NCI-H2227 treated with DMSO at 0.1 percent for 48 hours (cell line): ENCODE data around the gene TMC1.
"Not testable (repeated sequence)": the region's sequence is repeated elsewhere in the genome, so short reads cannot be mapped to it uniquely, and the experiment has no call there.

Source experiments
- DNase-seq: peaks from one replicate; lab custom pipeline; 2025; lab: John Stamatoyannopoulos, UW

TMC1 gene

DNA sequence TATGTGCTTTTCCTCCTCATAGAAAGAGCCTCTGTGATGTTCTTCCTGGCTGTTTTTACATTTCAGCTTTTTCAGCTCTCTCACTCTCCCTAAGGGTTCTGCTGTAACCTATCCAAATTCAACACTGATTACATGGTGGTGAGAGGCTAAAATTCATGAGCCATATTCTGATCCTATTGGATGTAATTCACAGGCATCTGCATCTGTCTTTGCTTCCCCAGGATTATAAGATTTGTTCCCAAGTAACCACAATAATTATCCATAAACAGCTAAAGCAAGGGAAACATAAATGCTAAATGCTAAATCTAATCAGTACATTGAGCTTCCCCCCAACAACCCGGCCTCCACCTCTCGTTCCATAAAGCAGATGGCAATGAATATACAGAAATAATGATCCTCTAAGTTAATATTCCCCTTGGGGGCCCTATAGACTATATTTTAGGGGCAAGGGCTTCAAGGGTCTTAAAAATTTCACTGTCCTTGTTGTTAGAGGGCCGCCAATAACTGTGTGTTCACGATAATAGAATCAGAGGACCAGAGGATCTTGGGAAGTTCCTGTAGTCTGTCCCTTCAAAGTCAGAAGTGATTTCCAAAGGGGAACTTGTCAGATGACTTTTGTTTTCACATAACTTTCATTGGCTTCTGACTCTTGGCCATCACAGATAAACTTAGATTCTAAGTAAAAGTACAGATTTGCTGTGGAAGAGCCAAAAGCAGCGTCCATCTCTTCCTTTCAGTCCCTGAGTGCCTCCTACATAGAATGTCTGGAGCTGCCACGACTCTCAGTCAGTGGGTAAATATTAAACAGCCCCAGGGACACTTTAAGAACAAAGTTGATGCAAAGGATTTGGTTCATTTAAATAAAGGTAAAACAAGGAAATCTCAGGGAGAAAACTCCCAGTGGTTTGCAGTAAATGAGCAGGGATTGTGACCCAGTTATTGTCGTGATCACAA lies 305.9 kb downstream of the TMC1 start:
- no peak for DNase-seq

DNA sequence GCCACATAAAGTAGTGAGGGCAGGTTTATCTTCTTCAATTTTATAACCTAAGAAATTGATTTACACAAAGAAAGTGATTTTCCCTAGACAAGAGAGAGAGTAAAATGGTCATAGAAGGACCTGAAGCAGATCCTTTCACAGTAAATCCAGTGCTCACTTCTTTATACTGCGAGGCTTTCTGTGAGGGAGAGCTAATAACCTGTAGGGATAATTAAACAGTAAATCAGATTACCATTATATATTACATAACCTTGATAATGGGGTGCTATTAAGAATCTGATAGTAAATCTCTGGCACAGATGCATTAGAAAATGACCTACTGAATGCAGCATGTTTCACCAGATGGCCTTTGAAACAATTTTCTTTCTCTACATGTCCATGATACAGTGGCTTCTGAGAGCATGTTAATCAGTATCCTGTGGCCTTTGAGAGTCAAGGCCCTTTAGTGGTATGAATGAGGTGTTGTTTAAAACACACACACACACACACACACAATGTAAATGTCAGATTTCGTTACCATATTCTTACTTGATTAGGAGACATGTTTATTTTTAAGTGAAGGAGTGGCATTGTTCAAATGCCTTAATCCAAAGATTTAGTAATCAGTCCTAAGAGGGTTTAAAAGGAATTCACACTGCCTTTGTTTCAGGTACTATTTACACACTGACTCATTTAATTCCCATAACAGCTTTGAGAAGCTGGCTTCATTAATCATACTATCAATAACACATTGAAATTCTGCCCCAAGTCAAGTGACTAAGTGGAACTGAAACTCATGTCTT lies 306.7 kb downstream of the TMC1 start:
- DNase-seq, result no peak

DNA sequence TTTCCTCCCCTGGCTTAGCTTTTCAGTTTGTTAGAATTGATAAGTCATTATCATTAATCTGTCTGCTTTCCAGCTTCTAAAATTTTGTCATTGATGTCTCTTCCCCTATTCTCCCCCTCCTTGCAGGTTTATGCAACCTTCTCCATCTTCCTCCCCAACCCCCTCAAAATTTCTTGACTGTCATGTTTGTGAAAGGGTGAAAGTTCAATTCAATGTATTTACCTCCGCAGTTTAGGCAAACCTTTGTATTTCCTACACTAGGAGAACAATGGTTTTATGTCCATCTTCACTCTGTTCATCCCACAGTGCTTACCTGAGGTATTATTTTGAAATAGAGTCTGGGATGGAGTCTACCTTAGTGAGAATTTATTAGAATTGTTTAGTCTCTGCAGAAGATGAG lies 313.6 kb downstream of the TMC1 start:
- DNase-seq, result no peak

DNA sequence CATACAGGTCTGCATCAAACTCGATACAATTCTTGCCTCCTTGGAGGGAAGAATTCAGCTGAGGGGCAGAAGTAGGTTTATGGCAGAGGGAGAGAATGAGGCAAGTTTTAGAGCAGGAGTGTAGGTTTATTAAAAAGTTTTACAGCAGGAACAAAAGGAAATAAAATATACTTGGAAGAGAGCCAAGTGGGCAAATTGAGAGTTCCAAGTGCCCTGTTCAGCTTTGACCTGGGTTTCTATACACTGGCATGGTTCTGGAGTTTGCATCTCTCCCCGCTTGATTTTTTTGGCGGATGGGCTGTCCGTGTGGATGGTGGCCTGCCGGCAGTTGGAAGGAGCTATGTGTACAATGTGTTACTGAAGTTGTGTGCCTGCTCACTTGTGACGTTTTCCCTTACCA lies 315.4 kb downstream of the TMC1 start:
- DNase-seq, result no peak

DNA sequence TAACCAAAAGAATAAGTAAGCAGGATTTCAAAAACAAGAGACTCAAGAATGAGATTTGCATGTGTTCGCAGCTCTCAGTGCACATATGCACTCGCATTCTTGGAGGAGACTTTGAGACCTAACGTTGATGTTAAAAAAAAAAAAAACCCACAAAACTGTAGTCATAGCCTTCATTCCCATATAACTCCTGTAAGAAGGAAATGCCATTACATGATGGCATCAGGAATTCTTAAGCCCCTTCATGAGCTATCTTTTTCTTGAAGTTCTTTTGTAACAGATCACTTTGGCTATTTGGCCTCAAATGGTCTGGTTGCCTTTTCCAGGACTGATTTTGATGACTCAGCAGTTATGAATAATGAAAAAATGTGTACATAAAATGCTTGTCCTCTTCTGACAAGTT lies 317.7 kb downstream of the TMC1 start:
- no peak for DNase-seq

DNA sequence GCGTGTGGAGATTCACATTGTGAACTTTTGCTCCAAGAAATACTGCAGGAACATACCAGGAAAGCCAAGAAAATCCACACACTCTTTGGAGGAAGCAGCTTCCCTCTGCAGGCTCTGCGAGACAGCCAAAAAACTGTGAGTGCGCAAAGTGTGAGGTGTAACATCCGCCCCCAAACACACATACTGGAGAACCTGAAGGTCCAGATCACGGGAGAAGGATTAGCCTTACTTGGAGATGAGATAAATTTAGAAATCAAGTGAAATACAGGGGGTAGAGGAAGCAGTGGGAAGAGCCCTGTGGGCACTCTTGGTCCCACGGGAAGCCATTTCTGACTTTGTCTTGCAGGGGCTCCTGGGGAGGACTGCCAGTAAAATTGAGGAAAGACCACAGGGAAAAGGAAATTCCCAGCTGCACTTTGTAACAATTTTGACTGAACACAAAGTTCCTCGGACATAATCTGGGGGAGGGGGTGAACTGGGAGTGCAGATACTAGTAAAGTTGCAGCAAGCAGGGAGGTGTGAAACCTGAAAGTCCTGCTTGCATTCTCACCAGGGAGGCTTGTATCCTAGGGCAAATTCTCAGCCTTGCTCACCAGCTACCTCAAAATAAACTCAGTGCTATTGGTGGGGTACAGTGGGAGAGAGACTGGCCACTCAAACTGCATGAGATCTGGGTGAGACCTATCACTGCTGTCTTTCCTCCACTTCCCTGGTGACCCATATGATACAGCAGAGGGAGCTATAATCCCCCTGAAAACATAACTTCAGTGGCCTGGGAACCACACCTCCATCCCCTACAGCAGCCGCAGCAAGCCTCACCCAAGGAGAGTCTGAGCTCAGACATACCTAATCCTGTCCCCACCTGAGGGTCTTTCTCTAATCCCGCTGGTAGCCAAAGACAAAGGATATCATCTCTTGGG lies 322.4 kb downstream of the TMC1 start:
- DNase-seq, result no peak

DNA sequence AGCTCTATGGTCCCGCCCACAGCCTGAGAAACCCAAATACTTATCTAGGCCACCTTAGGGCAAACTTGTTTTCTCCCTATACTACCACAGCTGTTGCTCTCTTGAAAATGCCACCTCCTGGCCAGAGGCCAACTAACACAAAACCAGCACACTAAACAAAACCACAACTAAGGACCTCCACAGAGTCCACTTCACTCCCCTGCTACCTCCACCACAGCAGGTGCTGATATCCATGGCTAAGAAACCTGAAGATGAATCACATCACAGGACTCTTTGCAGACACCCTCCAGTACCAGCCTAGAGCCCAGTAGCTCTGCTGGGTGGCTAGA lies 323.0 kb downstream of the TMC1 start:
- no peak for DNase-seq

DNA sequence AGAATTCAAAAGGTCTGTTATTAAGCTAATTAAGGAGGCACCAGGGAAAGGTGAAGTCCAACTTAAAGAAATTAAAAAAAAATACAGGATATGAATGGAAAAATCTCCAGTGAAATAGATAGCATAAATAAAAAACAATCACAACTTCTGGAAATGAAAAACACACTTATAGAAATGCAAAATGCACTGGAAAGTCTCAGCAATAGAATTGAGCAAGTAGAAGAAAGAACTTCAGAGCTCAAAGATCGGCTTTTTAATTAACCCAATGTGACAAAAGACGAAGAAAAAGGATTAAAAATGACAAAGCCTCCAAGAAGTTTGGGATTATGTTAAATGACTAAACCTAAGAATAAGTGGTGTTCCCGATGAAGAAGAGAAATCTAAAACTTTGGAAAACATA lies 323.6 kb downstream of the TMC1 start:
- not testable (repeated sequence) for DNase-seq

DNA sequence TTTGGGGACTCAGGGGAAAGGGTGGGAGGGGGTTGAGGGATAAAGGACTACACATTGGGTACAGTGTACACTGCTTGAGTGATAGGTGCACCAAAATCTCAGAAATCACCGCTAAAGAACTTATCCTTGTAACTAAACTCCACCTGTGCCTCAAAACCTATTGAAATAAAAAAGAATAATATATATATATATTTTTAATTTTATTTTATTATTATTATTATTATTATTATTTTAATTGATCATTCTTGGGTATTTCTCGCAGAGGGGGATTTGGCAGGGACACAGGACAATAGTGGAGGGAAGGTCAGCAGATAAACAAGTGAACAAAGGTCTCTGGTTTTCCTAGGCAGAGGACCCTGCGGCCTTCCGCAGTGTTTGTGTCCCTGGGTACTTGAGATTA lies 328.8 kb downstream of the TMC1 start:
- not testable (repeated sequence) for DNase-seq

DNA sequence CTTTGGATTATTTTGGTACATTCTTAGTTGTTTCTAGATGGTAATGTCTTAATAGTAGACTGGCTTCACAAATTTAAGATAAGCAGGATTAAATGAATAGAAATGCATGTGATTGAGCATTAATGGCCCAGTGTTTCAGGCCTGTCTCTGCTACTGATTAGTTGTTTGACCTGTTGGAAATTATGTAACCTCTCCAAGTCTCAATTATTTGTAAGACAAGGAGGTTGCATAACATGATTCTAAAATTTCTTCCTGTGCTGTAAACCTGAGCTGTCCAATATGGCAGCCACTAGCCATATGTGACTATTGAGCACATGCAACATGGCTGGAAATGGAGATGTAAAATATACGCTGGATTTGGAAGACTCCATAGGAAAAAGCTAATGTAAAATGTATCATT lies 333.9 kb downstream of the TMC1 start:
- no peak for DNase-seq

DNA sequence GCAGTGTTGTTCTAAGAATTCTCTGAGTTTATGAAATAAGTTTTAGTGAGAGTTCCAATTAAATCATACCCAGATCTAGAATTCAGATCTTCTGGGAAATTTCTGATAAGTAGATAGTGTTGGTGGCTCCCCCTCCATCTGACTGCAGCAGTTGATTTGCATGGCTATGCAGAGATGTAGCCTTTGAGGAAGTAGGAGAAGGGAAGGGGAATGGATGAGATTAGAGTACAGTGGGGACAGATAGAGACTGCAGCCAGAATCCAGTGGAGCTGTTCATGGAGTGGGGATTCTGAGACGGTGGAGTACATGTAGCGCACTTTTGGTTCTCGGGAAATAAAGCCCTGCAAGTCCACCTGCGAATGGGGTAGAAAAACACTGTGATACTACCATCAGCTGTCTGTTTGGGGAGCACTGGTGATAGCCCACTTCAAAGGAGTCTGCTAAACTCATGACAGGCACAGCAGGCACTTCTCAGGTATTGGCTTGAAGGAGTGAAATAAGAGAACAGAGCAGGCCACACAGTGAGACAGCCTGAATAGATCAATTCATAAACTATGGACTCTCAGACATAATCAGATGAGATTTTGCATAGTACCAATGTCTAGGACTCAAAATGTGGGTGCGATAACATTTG lies 334.6 kb downstream of the TMC1 start:
- no peak for DNase-seq

DNA sequence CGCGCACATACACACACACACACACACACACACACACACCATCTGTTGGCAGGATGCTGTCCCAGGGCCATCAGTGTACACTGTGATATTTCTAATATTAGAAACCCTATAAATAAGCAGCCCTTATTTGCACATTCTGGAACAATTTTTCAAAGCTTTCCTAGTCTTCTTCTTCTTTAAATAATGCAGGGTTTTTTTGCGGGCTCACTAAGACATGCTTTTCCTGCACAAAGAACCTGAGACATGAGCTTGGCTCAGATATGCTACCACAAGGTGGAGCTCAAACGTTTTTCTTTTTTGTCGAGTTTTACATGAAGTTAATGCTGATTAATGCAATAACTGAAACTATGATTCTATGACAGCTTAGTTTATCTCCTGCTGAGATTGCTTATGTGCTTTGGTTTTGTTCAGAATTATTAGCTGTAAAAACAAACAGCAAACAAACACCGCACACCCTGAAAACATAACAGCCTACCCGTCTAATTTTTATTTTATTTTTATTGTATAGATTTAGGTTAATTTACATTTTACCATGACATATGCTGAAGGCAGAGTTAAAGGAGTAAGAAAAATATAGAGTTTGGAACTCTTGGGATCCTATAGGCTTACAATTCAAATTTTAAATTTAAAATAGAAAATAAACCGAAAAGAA lies 335.7 kb downstream of the TMC1 start:
- DNase-seq, result no peak

DNA sequence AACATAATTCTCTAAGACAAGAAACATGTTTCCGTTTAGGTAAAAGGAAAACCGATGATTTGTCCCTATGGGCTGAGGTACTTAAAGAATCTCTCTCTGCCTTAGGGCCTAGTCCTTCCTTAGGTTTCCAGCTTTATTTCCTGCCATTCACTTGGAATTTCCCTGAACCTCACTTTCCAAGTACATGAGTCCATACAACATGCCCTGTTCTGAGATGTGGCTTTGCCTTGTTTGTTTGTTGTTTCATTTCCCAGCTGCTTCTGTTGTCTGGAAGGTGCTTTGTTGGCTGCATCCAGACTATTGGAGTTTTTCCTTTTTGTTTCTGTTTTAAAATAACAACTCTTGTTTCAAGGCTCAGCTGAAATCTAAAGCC lies 336.2 kb downstream of the TMC1 start:
- DNase-seq, result no peak

DNA sequence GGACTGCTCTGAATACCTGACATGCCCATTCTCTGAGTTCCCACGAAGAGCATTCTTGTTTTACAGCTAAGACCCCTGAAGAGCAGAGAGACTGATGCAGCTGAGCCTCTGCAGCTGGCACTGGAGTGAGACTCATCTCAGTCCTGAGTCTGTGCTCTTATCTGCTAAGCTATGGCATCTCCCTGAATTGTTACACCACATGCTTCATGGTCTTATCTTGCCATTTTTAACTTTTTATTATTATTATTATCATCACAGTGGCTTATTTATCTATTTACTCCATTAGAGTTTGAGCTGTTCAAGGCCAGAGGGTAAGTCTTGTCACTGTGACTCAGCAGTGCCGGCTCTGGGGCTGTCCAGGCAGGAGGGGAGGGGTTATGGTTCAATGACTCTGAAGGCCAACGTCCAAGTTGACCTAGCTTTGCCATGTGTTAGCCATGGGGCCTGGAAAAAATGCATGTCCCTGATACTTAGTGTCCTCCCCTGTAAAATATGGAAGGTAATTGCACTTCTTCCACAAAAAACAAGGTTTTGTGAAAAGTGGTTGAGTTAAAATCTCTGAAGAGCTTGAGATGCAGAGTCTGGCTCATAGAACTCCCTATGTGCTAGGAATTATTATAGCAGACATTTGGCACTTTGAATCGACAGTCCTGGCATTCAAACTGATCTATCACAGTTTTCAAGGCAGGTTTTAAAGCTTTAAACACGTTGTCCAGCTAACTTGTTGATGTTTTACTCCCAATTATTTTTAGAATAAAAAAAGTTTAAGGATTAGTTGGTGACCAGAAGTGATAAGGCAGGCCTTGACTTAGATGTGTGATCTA lies 336.9 kb downstream of the TMC1 start:
- DNase-seq, result no peak

DNA sequence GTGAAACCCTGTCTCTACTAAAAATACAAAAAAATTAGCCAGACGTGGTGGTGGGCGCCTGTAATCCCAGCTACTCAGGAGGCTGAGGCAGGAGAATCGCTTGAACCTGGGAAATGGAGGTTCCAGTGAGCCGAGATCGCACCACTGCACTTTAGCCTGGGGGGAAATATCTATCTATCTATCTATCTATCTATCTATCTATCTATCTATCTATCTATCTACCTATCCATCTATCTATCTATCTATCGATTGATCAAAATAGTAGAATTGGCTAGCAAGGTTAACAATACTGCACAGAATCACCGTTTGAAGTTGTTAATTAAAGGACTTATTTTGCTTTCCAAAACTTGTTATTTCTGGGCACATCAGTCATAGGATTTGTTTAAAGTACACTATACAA lies 341.4 kb downstream of the TMC1 start:
- not testable (repeated sequence) for DNase-seq

DNA sequence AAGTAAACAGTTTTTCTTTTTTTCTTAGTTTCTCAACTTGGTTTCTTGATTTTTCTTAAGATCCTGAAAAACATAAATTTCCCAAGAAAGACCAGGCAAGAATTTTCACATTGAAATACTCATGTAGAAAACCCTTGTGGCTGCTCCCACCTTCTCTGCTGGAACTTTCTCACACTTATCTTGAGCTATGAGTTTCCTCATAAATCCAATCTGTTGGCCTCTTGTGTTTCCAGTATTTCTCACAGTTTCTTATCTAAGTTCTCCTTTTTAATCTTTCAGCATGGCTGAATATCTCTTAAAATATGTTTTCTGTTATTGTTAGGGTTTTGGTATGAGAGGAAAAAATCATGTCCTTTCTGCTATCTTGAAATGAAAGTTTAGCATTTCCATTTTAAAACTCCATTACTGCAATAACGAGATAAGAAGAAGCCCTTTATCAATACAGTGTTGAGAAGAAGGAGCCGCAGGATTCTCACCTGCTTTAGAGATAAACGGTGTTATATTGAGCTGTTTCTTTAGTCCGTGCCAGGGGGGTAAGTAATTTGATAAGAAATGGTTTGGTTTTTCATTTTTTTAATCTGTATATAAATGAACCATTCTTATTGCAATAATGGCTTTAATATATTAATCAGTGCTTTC lies 342.2 kb downstream of the TMC1 start:
- DNase-seq, result no peak

DNA sequence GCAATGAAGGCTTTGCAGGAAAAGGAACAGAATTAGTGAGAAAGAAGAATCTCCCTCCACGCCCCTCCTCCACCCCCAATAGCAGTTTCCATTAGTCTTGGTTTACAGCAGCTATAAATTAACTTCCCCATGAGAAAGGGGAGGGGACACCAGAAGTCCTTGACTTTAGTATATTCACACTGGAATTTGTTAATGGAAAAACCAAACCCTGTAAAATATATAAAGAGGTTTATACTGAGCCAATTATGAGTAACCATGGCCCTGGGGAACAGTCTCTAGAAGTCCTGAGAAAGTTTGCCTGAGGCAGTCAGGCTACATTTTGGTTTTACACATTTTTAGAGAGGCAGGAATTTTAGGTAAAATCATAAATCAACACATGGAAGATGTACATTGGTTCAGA lies 342.9 kb downstream of the TMC1 start:
- DNase-seq, result no peak

DNA sequence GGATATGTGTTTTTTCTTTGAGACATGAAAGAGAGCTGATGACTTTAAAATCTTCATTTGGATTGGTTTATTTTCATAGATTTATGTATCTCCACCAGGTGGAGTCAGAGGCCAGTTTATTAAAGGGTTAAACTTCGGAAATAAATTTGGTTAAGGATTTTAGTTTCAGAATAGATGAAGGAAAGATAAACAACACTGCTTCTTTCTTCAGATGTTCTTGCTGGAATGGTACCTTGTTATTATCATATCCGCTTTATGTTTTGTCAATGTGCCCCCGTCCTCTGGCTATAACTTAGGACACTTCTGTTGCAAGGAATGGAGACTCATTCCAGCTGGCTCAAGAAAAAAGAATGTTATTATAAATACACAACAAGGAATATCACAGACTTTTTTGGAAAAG lies 350.3 kb downstream of the TMC1 start:
- no peak for DNase-seq

DNA sequence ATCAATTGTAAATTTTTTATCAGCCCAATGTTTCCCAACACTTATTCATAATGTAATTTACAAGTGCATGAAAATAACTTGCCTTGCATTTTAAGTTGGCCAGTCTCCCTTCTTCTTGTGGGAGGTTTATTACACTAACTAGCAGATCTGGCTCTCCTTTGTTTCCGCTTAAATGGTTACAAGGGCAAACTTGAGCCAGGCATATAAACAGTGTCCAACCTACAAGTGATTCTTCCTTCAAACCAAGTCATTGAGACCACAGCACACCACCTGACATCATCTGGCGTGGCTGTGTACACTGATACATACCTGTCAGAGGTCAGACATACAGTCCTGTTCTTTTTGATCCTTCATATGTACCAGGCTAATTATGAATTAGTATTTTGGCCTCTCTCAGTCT lies 351.3 kb downstream of the TMC1 start:
- no peak for DNase-seq

DNA sequence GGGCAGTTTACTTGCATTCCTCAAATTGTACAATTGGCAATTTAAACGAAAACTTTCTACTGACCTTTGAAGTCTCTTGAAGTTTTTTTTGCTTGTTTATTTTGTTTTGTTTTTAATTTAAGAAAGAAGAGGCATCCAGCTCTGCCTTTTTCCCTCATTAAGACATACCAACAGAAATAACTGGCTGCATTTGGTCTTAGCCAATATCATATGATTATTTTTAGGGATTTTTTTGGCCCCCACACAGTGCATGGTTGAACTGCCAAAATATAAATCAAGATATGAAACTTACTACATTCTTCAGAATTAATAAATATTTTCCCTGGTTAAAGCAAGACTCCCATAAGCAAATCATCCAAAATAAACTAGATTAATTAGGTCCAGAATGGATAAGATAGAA lies 352.0 kb downstream of the TMC1 start:
- no peak for DNase-seq
